Effector CD4-positive, alpha-beta T cell (primary cell): ENCODE results near the gene ADARB2.
"Not testable (repeated sequence)": the region's sequence is repeated elsewhere in the genome, so short reads cannot be mapped to it uniquely, and the experiment has no call there.

Source experiments
- DNase-seq: peaks from one replicate; pipeline ENCODE4 v3.0.0-alpha.2; 2020

The ADARB2 gene

GRCh38 chr10:1634239-1634638 is 103.1 kb downstream of the ADARB2 start:
- DNase-seq, result no peak

GRCh38 chr10:1633783-1634182 is 103.5 kb downstream of the ADARB2 start:
- no peak for DNase-seq

- DNase-seq, result no peak
Observed at GRCh38 chr10:1632596-1632995, 104.7 kb downstream of the ADARB2 start.

- no peak for DNase-seq
Observed at GRCh38 chr10:1632141-1632540, 105.2 kb downstream of the ADARB2 start.

GRCh38 chr10:1631282-1631681 is 106.0 kb downstream of the ADARB2 start:
- no peak for DNase-seq

GRCh38 chr10:1630304-1630703 is 107.0 kb downstream of the ADARB2 start:
- no peak for DNase-seq

- DNase-seq, result no peak
Observed at GRCh38 chr10:1629326-1630198, 107.8 kb downstream of the ADARB2 start.

GRCh38 chr10:1628757-1629156 is 108.6 kb downstream of the ADARB2 start:
- no peak for DNase-seq

GRCh38 chr10:1627945-1628344 is 109.4 kb downstream of the ADARB2 start:
- DNase-seq, result no peak

- no peak for DNase-seq
Observed at GRCh38 chr10:1626835-1627234, 110.5 kb downstream of the ADARB2 start.

GRCh38 chr10:1626410-1626809 is 110.9 kb downstream of the ADARB2 start:
- DNase-seq, result no peak

- DNase-seq, result no peak
Observed at GRCh38 chr10:1625731-1626130, 111.6 kb downstream of the ADARB2 start.

- DNase-seq, result no peak
Observed at GRCh38 chr10:1625079-1625478, 112.2 kb downstream of the ADARB2 start.

GRCh38 chr10:1624240-1624639 is 113.1 kb downstream of the ADARB2 start:
- DNase-seq, result no peak

GRCh38 chr10:1620803-1621202 is 116.5 kb downstream of the ADARB2 start:
- no peak for DNase-seq

GRCh38 chr10:1617376-1618317 is 119.7 kb downstream of the ADARB2 start:
- not testable (repeated sequence) for DNase-seq

GRCh38 chr10:1616701-1617100 is 120.6 kb downstream of the ADARB2 start:
- DNase-seq, result not testable (repeated sequence)

GRCh38 chr10:1615186-1615954 is 122.0 kb downstream of the ADARB2 start:
- no peak for DNase-seq

GRCh38 chr10:1613511-1613910 is 123.8 kb downstream of the ADARB2 start:
- no peak for DNase-seq

GRCh38 chr10:1612908-1613307 is 124.4 kb downstream of the ADARB2 start:
- no peak for DNase-seq

GRCh38 chr10:1611936-1612550 is 125.3 kb downstream of the ADARB2 start:
- no peak for DNase-seq
